Measurements from ENCODE around the gene ZW10.

DNA sequence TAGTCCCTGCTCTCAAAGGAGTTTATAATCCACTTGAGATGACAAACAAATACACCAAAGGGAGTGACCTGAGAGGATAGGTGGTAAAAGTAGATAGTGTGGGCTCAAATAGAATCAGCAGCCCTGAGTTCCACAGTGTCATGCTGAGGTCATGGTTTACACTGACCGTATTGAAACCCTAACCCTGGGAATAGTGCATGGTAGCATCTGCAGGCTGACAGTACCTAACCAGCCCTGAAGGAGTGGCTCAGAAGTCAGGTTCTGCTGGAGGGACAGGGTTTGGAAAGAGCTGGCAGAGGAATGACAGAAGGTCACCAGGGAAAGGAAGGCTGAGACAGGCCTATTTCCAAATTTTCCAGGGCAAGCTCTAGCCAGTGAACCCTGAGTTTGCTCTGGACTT is 58.2 kb downstream of the ZW10 start:
- TF ChIP-seq EZH2 (IDR thresholded peaks at IDR 0.05; ENCODE audit: low read depth), result no peak
- TF ChIP-seq CTCF (conservative IDR thresholded peaks at IDR 0.05), result no peak

All from PC-9 (cell line).